H1 (cell line): ENCODE measurements around the gene RTN4RL1. TPM values are rescaled to one million over a fixed set of nuclear protein-coding genes. Genes with fewer than 3 reads are reported as not detected.

ENCODE experiments used
- CTCF ChIA-PET: fragments of 300-600 bp; sonication (Branson Sonifier 250); formaldehyde crosslinking; loops from one replicate; lab custom pipeline; 2021; ENCODE audit not compliant: partially characterized antibody; lab: Charles Lee
- POLR2A ChIA-PET: fragments of 300-600 bp; sonication (Branson Sonifier 250); formaldehyde crosslinking; loops from one replicate; lab custom pipeline; 2021; ENCODE audit warnings: inconsistent platforms; ENCODE audit not compliant: partially characterized antibody; lab: Charles Lee
- DNase-seq, 2 experiments: peaks; one replicate each; pipeline versions ENCODE4 v3.0.0 to v3.0.0-alpha.2; 2010 to 2022; ENCODE audit warnings: low spot score in 2 of 2, low read depth in 1 of 2, mixed read lengths in 1 of 2
- FAIRE-seq: peaks from 2 replicates; lab custom pipeline; 2011; peaks lifted over from hg19 to GRCh38; lab: Jason Lieb, UNC
- H2AFZ ChIP-seq: 2 replicates; pipeline ENCODE4 v1.8.1; 2012; ENCODE audit warnings: low read length, inconsistent platforms
- H2AK5ac ChIP-seq: 2 replicates; pipeline ENCODE4 v1.6.1; 2013; ENCODE audit warnings: low read depth, low read length
- H2BK120ac ChIP-seq: replicated peaks from 2 replicates; pipeline ENCODE3; 2013; ENCODE audit warnings: low read depth, low read length, inconsistent platforms
- H2BK12ac ChIP-seq: 2 replicates; pipeline ENCODE4 v1.6.1; 2013; ENCODE audit warnings: low read depth, low read length
- H2BK15ac ChIP-seq: 2 replicates; pipeline ENCODE4 v1.6.1; 2013; ENCODE audit warnings: low read length
- H2BK20ac ChIP-seq: 2 replicates; pipeline ENCODE4 v1.6.1; 2013; ENCODE audit warnings: low read length
- H2BK5ac ChIP-seq: 2 replicates; pipeline ENCODE4 v1.6.1; 2013; ENCODE audit warnings: low read depth, low read length
- H3K14ac ChIP-seq: 2 replicates; pipeline ENCODE4 v1.6.1; 2013; ENCODE audit warnings: inconsistent platforms; ENCODE audit not compliant: insufficient read length
- H3K18ac ChIP-seq: 2 replicates; pipeline ENCODE4 v1.6.1; 2013; ENCODE audit warnings: low read length; ENCODE audit errors: extremely low read depth
- H3K23ac ChIP-seq: 2 replicates; pipeline ENCODE4 v1.6.1; 2013; ENCODE audit warnings: inconsistent platforms; ENCODE audit not compliant: insufficient read length
- H3K23me2 ChIP-seq: 2 replicates; pipeline ENCODE4 v1.6.1; 2013; ENCODE audit warnings: low read depth, low read length
- H3K27ac ChIP-seq: 2 replicates; pipeline ENCODE4 v1.6.1; 2011; ENCODE audit warnings: low read depth, low read length, inconsistent platforms
- H3K27me3 ChIP-seq, 4 experiments: replicated peaks in 1 of 4; 1 replicate in 1 of 4; 2 replicates in 3 of 4; pipeline versions ENCODE4 v1.6.1 to v1.8.1; 2011 to 2013; ENCODE audit warnings: low read length in 3 of 4, mild to moderate bottlenecking in 3 of 4, inconsistent platforms in 2 of 4, mixed read lengths in 2 of 4, moderate library complexity in 1 of 4; ENCODE audit not compliant: control insufficient read depth in 3 of 4, insufficient read depth in 3 of 4; ENCODE audit errors: extremely low read depth in 1 of 4
- H3K36me3 ChIP-seq, 4 experiments: 2 replicates each; pipeline versions ENCODE4 v1.6.1 to v1.8.1; 2011 to 2013; ENCODE audit warnings: mild to moderate bottlenecking in 4 of 4, low read length in 3 of 4, moderate library complexity in 2 of 4, control low read depth in 1 of 4, inconsistent platforms in 1 of 4; ENCODE audit not compliant: insufficient read depth in 4 of 4, control insufficient read depth in 2 of 4
- H3K4ac ChIP-seq: replicated peaks from 2 replicates; pipeline ENCODE3; 2013; ENCODE audit warnings: low read length, low read depth, mixed read lengths, inconsistent platforms; ENCODE audit not compliant: insufficient read length
- H3K4me1 ChIP-seq, 4 experiments: replicated peaks in 1 of 4; 1 replicate in 1 of 4; 2 replicates in 3 of 4; pipeline versions ENCODE4 v1.6.1 to v1.8.1; 2011 to 2013; ENCODE audit warnings: low read length in 3 of 4, inconsistent platforms in 2 of 4, mixed read lengths in 1 of 4; ENCODE audit not compliant: insufficient read depth in 4 of 4, control insufficient read depth in 3 of 4
- H3K4me2 ChIP-seq, 2 experiments: 2 replicates each; pipeline versions ENCODE4 v1.6.1 to v1.8.1; 2011 to 2013; ENCODE audit warnings: low read depth in 2 of 2, low read length in 2 of 2, control low read depth in 1 of 2, inconsistent platforms in 1 of 2, mild to moderate bottlenecking in 1 of 2; ENCODE audit not compliant: insufficient read depth in 1 of 2
- H3K4me3 ChIP-seq, 4 experiments: fragments of 200-600, 300-600 bp in 1 of 4; sonication (generic), shearing (Covaris generic), sonication (Bioruptor Twin) in 1 of 4; 2 replicates each; pipeline versions ENCODE4 v1.5.1 to v1.8.1; 2011 to 2016; ENCODE audit warnings: low read length in 4 of 4, low read depth in 3 of 4, control low read depth in 2 of 4, inconsistent platforms in 2 of 4, mild to moderate bottlenecking in 2 of 4, mixed read lengths in 1 of 4, moderate library complexity in 1 of 4; ENCODE audit not compliant: insufficient read depth in 2 of 4; ENCODE audit errors: extremely low read depth in 1 of 4
- H3K56ac ChIP-seq: replicated peaks from 2 replicates; pipeline ENCODE3; 2013; ENCODE audit warnings: low read depth, mild to moderate bottlenecking, mixed read lengths, low read length, inconsistent platforms; ENCODE audit not compliant: insufficient read length
- H3K79me1 ChIP-seq: 2 replicates; pipeline ENCODE4 v1.6.1; 2013; ENCODE audit warnings: low read depth, low read length, control low read depth
- H3K79me2 ChIP-seq, 2 experiments: 2 replicates each; pipeline versions ENCODE4 v1.6.1 to v1.8.1; 2012 to 2013; ENCODE audit warnings: low read length in 2 of 2, mild to moderate bottlenecking in 2 of 2, inconsistent platforms in 1 of 2; ENCODE audit not compliant: insufficient read depth in 2 of 2, control insufficient read depth in 1 of 2
- H3K9ac ChIP-seq, 4 experiments: replicated peaks in 1 of 4; 1 replicate in 1 of 4; 2 replicates in 3 of 4; pipeline versions ENCODE4 v1.6.1 to v1.8.1; 2011 to 2013; ENCODE audit warnings: low read depth in 3 of 4, low read length in 3 of 4, control low read depth in 2 of 4, mild to moderate bottlenecking in 2 of 4, moderate library complexity in 2 of 4, inconsistent platforms in 1 of 4; ENCODE audit errors: extremely low read depth in 1 of 4
- H3K9me3 ChIP-seq, 2 experiments: 2 replicates each; pipeline versions ENCODE4 v1.6.1 to v1.8.1; 2012 to 2013; ENCODE audit warnings: mild to moderate bottlenecking in 2 of 2, moderate library complexity in 2 of 2, control low read depth in 1 of 2, inconsistent platforms in 1 of 2, low read depth in 1 of 2, low read length in 1 of 2, mixed read lengths in 1 of 2; ENCODE audit not compliant: insufficient read depth in 2 of 2
- H4K20me1 ChIP-seq, 2 experiments: replicated peaks in 1 of 2; 2 replicates each; pipeline versions ENCODE3 to v1.8.1; 2011 to 2013; ENCODE audit warnings: inconsistent platforms in 2 of 2, low read length in 2 of 2, mild to moderate bottlenecking in 1 of 2; ENCODE audit not compliant: insufficient read depth in 2 of 2, control insufficient read depth in 1 of 2
- H4K5ac ChIP-seq: 2 replicates; pipeline ENCODE4 v1.6.1; 2013; ENCODE audit warnings: low read length, low read depth, mixed read lengths, inconsistent platforms; ENCODE audit not compliant: insufficient read length
- H4K8ac ChIP-seq: 2 replicates; pipeline ENCODE4 v1.8.0; 2013; ENCODE audit warnings: mild to moderate bottlenecking, moderate library complexity, low read length, inconsistent platforms; ENCODE audit not compliant: insufficient read depth; ENCODE audit errors: extremely low read depth
- H4K91ac ChIP-seq: replicated peaks from 2 replicates; pipeline ENCODE3; 2013; ENCODE audit warnings: low read length, mixed read lengths, inconsistent platforms; ENCODE audit not compliant: insufficient read length
- ATF3 ChIP-seq: IDR thresholded peaks from 2 replicates; pipeline ENCODE4 v1.6.1; 2011; ENCODE audit warnings: low read depth, mild to moderate bottlenecking, low read length; ENCODE audit not compliant: insufficient read depth
- CREB1 ChIP-seq: IDR thresholded peaks from 2 replicates; pipeline ENCODE4 v1.6.1; 2012; ENCODE audit warnings: inconsistent platforms
- FOSL1 ChIP-seq: IDR thresholded peaks from 2 replicates; pipeline ENCODE4 v1.6.1; 2011; ENCODE audit warnings: mild to moderate bottlenecking, low read depth, low read length, moderate library complexity; ENCODE audit not compliant: insufficient read depth
- HDAC2 ChIP-seq, 2 experiments: fragments of 300-600 bp in 1 of 2; sonication (generic) in 1 of 2; IDR thresholded peaks; 2 replicates each; pipeline ENCODE4 v1.6.1; 2011 to 2012; ENCODE audit warnings: low read depth in 2 of 2, low read length in 2 of 2, mild to moderate bottlenecking in 2 of 2, moderate library complexity in 2 of 2, borderline replicate concordance in 1 of 2, inconsistent platforms in 1 of 2
- JUN ChIP-seq: IDR thresholded peaks from 2 replicates; pipeline ENCODE4 v1.6.1; 2011; ENCODE audit warnings: low read depth, mild to moderate bottlenecking, improper control_type of control experiment, low read length
- KDM4A ChIP-seq: IDR thresholded peaks from one replicate; pipeline ENCODE4 v1.7.1; 2012; ENCODE audit warnings: low read depth, mild to moderate bottlenecking, moderate library complexity, low read length, inconsistent platforms; ENCODE audit not compliant: severe bottlenecking
- KDM5A ChIP-seq: fragments of 200-600 bp; IDR thresholded peaks from 2 replicates; pipeline ENCODE4 v1.7.1; 2012; ENCODE audit warnings: mild to moderate bottlenecking, low read length, inconsistent platforms, mixed read lengths
- POLR2A ChIP-seq, 2 experiments: IDR thresholded peaks; 1 replicate in 1 of 2; 2 replicates in 1 of 2; pipeline ENCODE4 v1.6.1; 2011; ENCODE audit warnings: low read depth in 2 of 2, low read length in 2 of 2, mild to moderate bottlenecking in 2 of 2; ENCODE audit errors: control extremely low read depth in 1 of 2
- POLR2AphosphoS5 ChIP-seq: IDR thresholded peaks from 2 replicates; pipeline ENCODE4 v1.6.1; 2011; ENCODE audit warnings: low read depth, low read length
- SAP30 ChIP-seq: fragments of 300-600 bp; sonication (generic); IDR thresholded peaks from 2 replicates; pipeline ENCODE4 v1.7.1; 2012; ENCODE audit warnings: low read length, moderate library complexity, mild to moderate bottlenecking, inconsistent platforms; ENCODE audit not compliant: insufficient read depth, insufficient replicate concordance
- SP4 ChIP-seq: IDR thresholded peaks from 2 replicates; pipeline ENCODE4 v1.6.1; 2012; ENCODE audit warnings: low read length, inconsistent platforms
- TAF1 ChIP-seq: IDR thresholded peaks from 2 replicates; pipeline ENCODE4 v1.6.1; 2011; ENCODE audit warnings: mild to moderate bottlenecking, low read depth, low read length
- TCF12 ChIP-seq: IDR thresholded peaks from 2 replicates; pipeline ENCODE4 v1.6.1; 2011; ENCODE audit warnings: low read depth, mild to moderate bottlenecking, low read length
- TEAD4 ChIP-seq: IDR thresholded peaks from 2 replicates; pipeline ENCODE4 v1.6.1; 2012; ENCODE audit warnings: low read depth, low read length, inconsistent platforms, mixed read lengths
- YY1 ChIP-seq: IDR thresholded peaks from 2 replicates; pipeline ENCODE4 v1.6.1; 2011; ENCODE audit warnings: low read depth, mild to moderate bottlenecking, low read length
- WGBS, 2 experiments: shearing (Covaris generic) in 1 of 2; methylation state at CpG; one replicate each; pipeline versions ENCODE4 v1.1.6 to v1.1.7; 2013 to 2015; ENCODE audit warnings: low lambda C conversion rate in 2 of 2, mixed read lengths in 2 of 2, inconsistent platforms in 1 of 2, low coverage in 1 of 2, missing lambda C conversion rate in 1 of 2; ENCODE audit not compliant: insufficient replicate concordance in 2 of 2, insufficient coverage in 1 of 2, insufficient read length in 1 of 2; ENCODE audit errors: extremely low coverage in 1 of 2, missing lambda C conversion rate in 1 of 2; 5-methylcytosine and 5-hydroxymethylcytosine counted together
- polyA plus RNA-seq, 7 experiments: library from polyadenylated mRNA; depleted of rRNA in 3 of 7; stranded (reverse) in 5 of 7; unstranded in 2 of 7; fragments of >200 nt in 5 of 7; fragments of 200-250 nt in 2 of 7; gene quantifications; 1 replicate in 5 of 7; 2 replicates in 1 of 7; 4 replicates in 1 of 7; pipeline versions ENCODE4 v1.2.1 to v1.2.3, GENCODE V29; 2011 to 2013; ENCODE audit warnings: missing spikeins in 2 of 7, mixed read lengths in 2 of 7
- total RNA-seq: library from RNA; stranded (reverse); fragmentation: NEBNext Ultra II Directional; extraction: Animal tissue kit (Norgen Biotek cat#: 25700); gene quantifications from 2 replicates; pipeline ENCODE4 v1.2.1, GENCODE V29; 2021

RTN4RL1 gene
- total and polyA plus RNA-seq, 2 of the 8 experiments (the other 6 are each of a cell fraction or from before 2014, with no cell fraction given), result 0.09 TPM; not detected in 1

GRCh38 chr17:2004435-2004952 lies 20.6 kb downstream of the RTN4RL1 start:
- Histone ChIP-seq H3K56ac (no peak overlapping the region), H3K9me3 (no peaks in the 10 kb centered on the region), H3K23me2 (no peaks in the 10 kb centered on the region; the same call in 1 of the 2 replicates), H3K9ac (no peak overlapping the region), H2AFZ (no peak overlapping the region), H2BK12ac (no peak overlapping the region), H3K27me3 (peaks cover 0 to 4% (median 3%) of the 10 kb centered on the region in 4 experiments; a peak in 3 of 7 replicates), H2BK20ac (no peak overlapping the region), H3K36me3 (no peaks in the 10 kb centered on the region), H3K18ac (no peak overlapping the region), H3K23ac (no peak overlapping the region), H2BK15ac (no peak overlapping the region), H3K79me1 (no peaks in the 10 kb centered on the region), H3K27ac (no peak overlapping the region), H2BK120ac (no peak overlapping the region), H3K4me2 (no peak overlapping the region), H4K91ac (no peak overlapping the region), H3K4me1 (peaks cover 0 to 12% (median 3%) of the 10 kb centered on the region in 4 experiments; a peak in 6 of 7 replicates), H2BK5ac (no peak overlapping the region), H4K5ac (no peak overlapping the region), H3K79me2 (no peaks in the 10 kb centered on the region), H4K8ac (no peak overlapping the region), H2AK5ac (no peak overlapping the region), H3K14ac (no peak overlapping the region), H4K20me1 (no peaks in the 10 kb centered on the region), H3K4me3 (no peak overlapping the region), H3K4ac (no peak overlapping the region)
- WGBS, 2 experiments, result 91% methylated on average over 12 of the region's 12 CpGs; no CpG with 5 or more reads in 1 of the 2 experiments
- FAIRE-seq (no peak), DNase-seq (no peak)
- ChIA-PET POLR2A (no interaction called here), CTCF (interaction anchor here (1.0 to 1.3 kb wide), 4 partner anchors 13 to 130 kb away, joined by 3 to 5 read pairs (median 3); no protein-coding TSS in a partner anchor)
- TF ChIP-seq YY1 (no peak), CREB1 (no peak), TEAD4 (no peak), ATF3 (no peak), SAP30 (no peak), JUN (no peak), SP4 (no peak), KDM5A (no peak), TAF1 (no peak), POLR2A (IDR thresholded peaks at IDR 0.05; ENCODE audit: control extremely low read depth in 1 of 2, low read depth in 2 of 2, low read length in 2 of 2) (no peak), KDM4A (no peak), HDAC2 (IDR thresholded peaks at IDR 0.05; ENCODE audit: borderline replicate concordance in 1 of 2, low read depth in 2 of 2, low read length in 2 of 2) (no peak), FOSL1 (no peak), TCF12 (no peak), POLR2AphosphoS5 (no peak)
